ENCODE measurements around the gene MARK3. TPM values are rescaled to one million over a fixed set of nuclear protein-coding genes. Genes with fewer than 3 reads are reported as not detected.

Gene MARK3
- total and polyA plus RNA-seq, 2 of the 4 experiments (the other 2 are of a cell fraction): 78.5 to 80.5 TPM

GRCh38 chr14:103527408-103528145 lies 142.4 kb downstream of the MARK3 start:
- intact Hi-C loops (cut with micrococcal nuclease): no loop called here
- peaks cover 26% of the 10 kb centered on the region for H4K20me1 ChIP-seq (ENCODE audit: insufficient read depth, low read length)
- H3K18ac ChIP-seq (ENCODE audit: low read depth, low read length): no peak overlapping the region
- POLR2A ChIA-PET (ENCODE audit: unreplicated experiment): no interaction called here
- peak overlapping the region; percentile 87; the same call in 1 of the 2 replicates for H3K4ac ChIP-seq (ENCODE audit: low read depth, low read length)
- H3K4me2 ChIP-seq (ENCODE audit: low read depth, low read length): no peak overlapping the region
- peaks cover 11% of the 10 kb centered on the region for H3K4me1 ChIP-seq (ENCODE audit: control insufficient read depth, insufficient read depth, low read length)
- no peak overlapping the region for H3K23ac ChIP-seq (ENCODE audit: low read depth, low read length)
- no peak overlapping the region for H3K4me3 ChIP-seq (ENCODE audit: insufficient read depth, low read depth, low read length)
- H2AFZ ChIP-seq (replicated peaks; ENCODE audit: low read length, poor library complexity): peak overlapping the region; percentile 91
- peak overlapping the region; percentile 97 for H2AK9ac ChIP-seq (replicated peaks; ENCODE audit: low read depth, low read length, poor library complexity)
- no peak overlapping the region for H2BK5ac ChIP-seq (ENCODE audit: low read depth, low read length, poor library complexity, severe bottlenecking)
- H3K36me3 ChIP-seq (ENCODE audit: control insufficient read depth, insufficient read depth, low read length): peaks cover 5% of the 10 kb centered on the region; the same call in 1 of the 2 replicates
- 82% methylated on average over 6 of the region's 14 CpGs; no CpG with 5 or more reads in 1 of the 2 experiments for WGBS, 2 experiments (ENCODE audit: extremely low coverage in 2 of 2, insufficient read length in 1 of 2)
- H2BK15ac ChIP-seq (ENCODE audit: low read depth, low read length): no peak overlapping the region; the same call in 2 of the 3 replicates
- no peak overlapping the region for H3K56ac ChIP-seq (ENCODE audit: extremely low read depth, insufficient read depth, low read length)
- peaks cover 13% of the 10 kb centered on the region for H3K9me1 ChIP-seq (ENCODE audit: insufficient read depth, low read length)
- H2AK5ac ChIP-seq (ENCODE audit: low read depth, low read length): peak overlapping the region; percentile 15; the same call in 1 of the 2 replicates
- in situ Hi-C loops (cut with MboI; ENCODE audit: low sequenced_read_pairs): no loop called here
- H3K79me1 ChIP-seq (ENCODE audit: low read depth in 1 of 2, low read length in 2 of 2): peaks cover 0 to 44% of the 10 kb centered on the region in 2 experiments; a peak in 3 of 4 replicates
- no peak overlapping the region for H3K14ac ChIP-seq (replicated peaks; ENCODE audit: low read depth, low read length)
- ATAC-seq (ENCODE audit: low read depth): no peak
- H3K27ac ChIP-seq (ENCODE audit: insufficient read depth, low read length): no peak overlapping the region
- CTCF ChIA-PET: interaction anchor here (1.2 kb wide), 1 partner anchor 13 kb away, joined by 3 read pairs; no protein-coding TSS in a partner anchor
- no peaks in the 10 kb centered on the region for H3K9me3 ChIP-seq (ENCODE audit: control insufficient read depth, insufficient read depth, low read length)
- dilution Hi-C loops (cut with HindIII; ENCODE audit: low sequenced_read_pairs, unreplicated experiment): no loop called here
- H3K27me3 ChIP-seq (ENCODE audit: control insufficient read depth, insufficient read depth, low read length): peaks cover 10% of the 10 kb centered on the region
- no peak for TF ChIP-seq RFX5 (IDR thresholded peaks at IDR 0.05; ENCODE audit: low read depth, low read length)
- BruUV-seq (replicated peaks): no TSS peak
- no peak for DNase-seq
- no peak overlapping the region for H2BK120ac ChIP-seq (ENCODE audit: low read depth, low read length)
- H4K8ac ChIP-seq (ENCODE audit: low read depth in 2 of 2, low read length in 2 of 2): peak overlapping the region; percentile 86 to 91; a peak in 3 of 4 replicates
- H4K5ac ChIP-seq (ENCODE audit: low read depth, low read length): no peak overlapping the region
- peak overlapping the region; percentile 50 for H4K91ac ChIP-seq (ENCODE audit: insufficient read depth, low read depth, low read length)
- no peak overlapping the region for H2BK20ac ChIP-seq (ENCODE audit: low read depth, low read length)
- H3K9ac ChIP-seq (ENCODE audit: low read depth, low read length): no peak overlapping the region

Measured in IMR-90 (cell line).